Stimulated activated CD8-positive, alpha-beta memory T cell treated with anti-CD3 and anti-CD28 coated beads, Interleukin-7, amount 100 ng/mL, for 4 hours (primary cell): ENCODE data around the gene RAP2A.

Experiments
- DNase-seq, 2 donors: peaks; one replicate each; pipeline ENCODE4 v3.0.0-alpha.2; 2020; ENCODE audit warnings: low read depth in 2 of 2

RAP2A gene

GRCh38 chr13:97422118-97423054 is 11.6 kb upstream of the RAP2A start:
- no peak for DNase-seq

- DNase-seq: no peak
Observed at GRCh38 chr13:97423300-97424045, 10.5 kb upstream of the RAP2A start.

GRCh38 chr13:97425590-97425989 is 8.4 kb upstream of the RAP2A start:
- DNase-seq: no peak

GRCh38 chr13:97426695-97427094 is 7.3 kb upstream of the RAP2A start:
- DNase-seq: no peak

- DNase-seq: no peak
Observed at GRCh38 chr13:97429681-97430081, 4.3 kb upstream of the RAP2A start.

GRCh38 chr13:97430296-97430695 is 3.7 kb upstream of the RAP2A start:
- DNase-seq: no peak

GRCh38 chr13:97431171-97431764 is 2.7 kb upstream of the RAP2A start:
- DNase-seq: no peak

GRCh38 chr13:97432232-97432916 is 1.6 kb upstream of the RAP2A start:
- no peak for DNase-seq

- peak; percentile 95 to 97 for DNase-seq
Observed at GRCh38 chr13:97432917-97433726, 847 bp upstream of the RAP2A start.

- DNase-seq: peak; percentile 10 to 30
Observed at GRCh38 chr13:97434397-97435201, 630 bp downstream of the RAP2A start.

GRCh38 chr13:97435323-97435722 is 1.4 kb downstream of the RAP2A start:
- no peak for DNase-seq

- no peak for DNase-seq
Observed at GRCh38 chr13:97435794-97436193, 1.8 kb downstream of the RAP2A start.

- no peak for DNase-seq
Observed at GRCh38 chr13:97436845-97437244, 2.9 kb downstream of the RAP2A start.

- DNase-seq: no peak
Observed at GRCh38 chr13:97437729-97438128, 3.8 kb downstream of the RAP2A start.

GRCh38 chr13:97438856-97439595 is 5.1 kb downstream of the RAP2A start:
- no peak for DNase-seq

GRCh38 chr13:97440598-97441170 is 6.7 kb downstream of the RAP2A start:
- DNase-seq: no peak

GRCh38 chr13:97441368-97441767 is 7.4 kb downstream of the RAP2A start:
- DNase-seq: no peak

- DNase-seq: no peak
Observed at GRCh38 chr13:97445522-97446187, 11.7 kb downstream of the RAP2A start.

GRCh38 chr13:97446448-97446847 is 12.5 kb downstream of the RAP2A start:
- DNase-seq: no peak
